GM19099 (cell line): ENCODE measurements around the gene PKN3.

Experiments
- POLR2A ChIP-seq: IDR thresholded peaks from 3 replicates; pipeline ENCODE4 v1.6.1; 2011; ENCODE audit warnings: low read depth; ENCODE audit not compliant: insufficient read length; ENCODE audit errors: extremely low read depth

The PKN3 gene

DNA sequence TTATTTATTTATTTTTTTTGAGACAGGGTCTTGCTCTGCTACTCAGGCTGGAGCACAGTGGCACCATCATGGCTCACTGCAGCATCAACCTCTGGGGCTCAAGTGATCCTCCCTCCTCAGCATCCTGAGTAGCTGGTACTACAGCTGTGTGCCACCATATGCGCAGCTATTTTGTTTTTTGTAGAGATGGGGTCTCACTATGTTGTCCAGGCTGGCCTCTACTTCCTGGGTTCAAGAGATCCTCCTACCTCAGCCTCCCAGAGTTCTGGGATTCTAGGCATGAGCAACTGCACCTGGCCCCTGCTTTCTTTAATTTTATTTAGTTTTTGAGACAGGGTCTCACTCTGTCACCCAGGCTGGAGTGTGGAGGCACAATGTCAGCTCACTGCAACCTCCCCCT lies 41.1 kb downstream of the PKN3 start:
- TF ChIP-seq POLR2A, result no peak

DNA sequence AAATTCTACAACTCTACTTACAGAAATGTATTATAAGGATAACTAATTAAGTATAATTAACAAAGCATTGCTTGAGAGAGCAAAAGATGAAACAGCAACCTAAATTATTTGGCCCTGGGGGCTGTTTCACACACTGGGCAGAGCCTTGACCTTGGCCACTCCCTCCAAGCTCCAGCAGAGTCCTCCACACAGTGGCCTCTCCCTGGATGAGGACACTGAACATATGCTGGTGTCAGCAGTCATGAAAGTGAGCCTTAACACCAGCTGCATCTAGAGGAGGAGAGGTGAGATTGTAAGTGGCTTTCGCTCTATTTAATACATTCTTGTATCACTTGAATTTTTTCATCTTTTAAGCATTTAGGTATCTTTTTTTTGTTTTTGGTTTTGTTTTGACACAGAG lies 44.9 kb downstream of the PKN3 start:
- no peak for TF ChIP-seq POLR2A

DNA sequence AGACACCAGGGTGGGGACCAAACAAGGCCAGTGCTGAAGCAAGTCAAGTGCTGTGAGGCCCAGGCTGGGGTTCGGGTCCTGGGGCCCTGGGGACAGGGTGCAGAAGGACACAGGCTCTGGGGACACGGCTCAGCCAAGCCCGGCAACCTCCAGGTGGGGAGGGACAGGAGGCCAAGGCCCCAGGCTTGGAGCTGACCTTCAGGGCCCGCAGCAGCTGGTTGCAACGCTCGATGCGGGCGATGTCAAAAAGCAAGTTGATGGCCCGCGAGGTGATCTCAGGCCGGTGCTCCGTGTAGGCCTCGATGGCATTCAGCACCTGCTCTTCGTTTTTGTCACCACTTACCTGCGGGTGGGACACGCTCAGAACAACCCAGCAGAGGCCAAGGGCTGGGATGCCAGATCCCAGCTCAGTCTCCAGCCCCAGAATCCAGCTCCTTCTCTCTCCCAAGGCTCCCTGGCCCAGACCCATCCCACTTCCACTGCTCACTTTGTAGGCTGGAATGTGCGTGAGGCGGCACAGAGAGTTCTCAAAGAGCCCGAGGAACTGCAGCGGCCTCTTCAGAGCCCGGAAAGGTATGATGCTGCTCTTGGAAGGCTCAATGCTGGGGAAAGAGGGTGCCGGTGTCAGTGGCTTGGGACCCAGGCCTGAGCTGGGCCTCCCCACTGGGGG lies 48.8 kb downstream of the PKN3 start:
- TF ChIP-seq POLR2A, result no peak

DNA sequence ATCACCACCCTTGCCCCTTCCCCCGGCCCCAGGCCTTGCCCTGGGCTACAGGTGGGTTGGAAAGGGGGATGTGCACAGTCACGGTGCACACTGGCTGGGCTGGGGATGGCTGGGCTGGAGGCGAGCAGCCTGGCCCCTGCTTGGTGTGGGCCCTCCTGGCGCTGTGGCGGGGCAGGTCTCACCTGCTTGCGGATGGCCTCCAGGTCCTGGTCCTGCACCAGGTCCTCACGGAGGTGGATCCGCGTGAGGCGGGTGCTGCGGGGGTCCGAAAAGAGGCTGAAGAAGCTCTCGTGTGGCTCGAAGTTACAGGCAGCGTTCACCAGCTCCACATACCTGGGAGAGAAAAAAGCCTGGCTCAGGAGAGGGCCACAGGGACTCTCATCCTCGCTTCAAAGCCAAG lies 51.3 kb downstream of the PKN3 start:
- no peak for TF ChIP-seq POLR2A

DNA sequence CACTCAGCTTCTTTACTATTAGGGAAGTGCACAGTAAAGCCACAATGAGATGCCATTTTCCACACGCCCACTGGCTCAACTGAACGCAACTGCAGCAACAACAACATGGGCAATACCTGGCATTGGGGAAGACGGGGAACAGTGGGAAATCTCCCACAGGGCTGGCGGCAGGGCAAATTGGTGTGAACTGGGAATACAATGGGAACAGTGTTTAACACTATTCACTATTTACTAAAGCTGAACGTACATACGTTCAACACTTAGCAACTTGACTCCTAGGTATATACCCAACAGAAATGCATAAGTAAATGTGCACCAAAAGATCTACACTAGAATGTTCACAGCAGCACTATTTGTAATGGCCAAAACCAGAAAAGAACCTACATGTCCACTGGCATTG lies 55.3 kb downstream of the PKN3 start:
- no peak for TF ChIP-seq POLR2A

DNA sequence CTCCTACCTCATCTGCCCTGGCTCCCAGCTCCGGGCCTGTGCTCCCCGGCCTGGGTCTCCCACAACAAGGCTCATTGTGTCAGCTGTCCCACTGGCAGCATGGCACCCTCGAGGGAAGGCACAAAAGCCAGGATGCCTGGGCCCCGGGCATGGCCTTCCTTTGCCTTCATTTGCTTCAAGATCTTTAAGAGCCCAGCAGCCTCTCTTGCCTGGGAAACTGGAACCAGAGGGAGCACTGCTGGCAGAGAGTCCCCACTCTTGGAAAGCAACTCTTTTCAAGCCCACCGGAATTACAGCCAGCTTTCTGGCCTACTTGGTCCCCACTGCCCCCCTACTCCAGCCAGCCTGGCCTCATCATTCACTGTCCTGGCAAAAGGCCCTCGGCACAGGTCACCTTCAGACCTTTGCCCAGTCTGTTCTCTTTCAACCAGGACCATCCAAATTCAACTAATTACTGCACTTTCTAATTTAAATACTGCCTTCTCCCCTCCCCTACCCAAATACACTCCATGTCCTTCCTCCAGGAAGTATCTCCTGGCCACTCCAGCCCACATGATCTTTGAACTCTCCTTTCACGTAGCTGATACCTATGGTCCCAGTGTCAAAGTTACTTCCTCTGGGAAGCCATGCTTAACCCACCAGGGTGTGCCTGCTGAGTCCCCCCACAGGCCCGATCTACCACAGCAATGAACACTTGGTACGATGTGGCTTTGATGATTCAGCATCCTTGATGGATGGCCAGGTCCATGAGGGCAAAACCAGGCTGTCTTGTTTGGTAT lies 60.6 kb downstream of the PKN3 start:
- TF ChIP-seq POLR2A, result no peak

DNA sequence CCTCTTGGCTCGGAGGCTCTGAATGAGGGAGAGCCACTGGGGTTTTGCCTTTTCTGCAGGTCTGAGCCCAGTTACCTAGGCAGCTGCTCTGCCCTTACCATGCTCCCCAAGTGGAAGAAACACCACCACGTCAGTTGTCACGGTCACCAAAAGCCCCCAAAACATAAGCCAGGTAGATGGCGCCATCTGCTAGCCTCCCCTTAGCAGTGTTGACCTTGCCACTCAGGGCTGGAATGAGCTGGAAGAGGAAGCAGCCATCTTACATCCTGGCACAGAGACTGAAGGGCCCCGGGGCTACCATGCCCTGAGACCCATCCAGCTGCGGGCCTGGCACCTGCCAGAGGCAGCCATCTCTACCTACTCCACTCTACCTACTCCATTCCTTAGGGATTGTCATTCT lies 62.1 kb downstream of the PKN3 start:
- no peak for TF ChIP-seq POLR2A

DNA sequence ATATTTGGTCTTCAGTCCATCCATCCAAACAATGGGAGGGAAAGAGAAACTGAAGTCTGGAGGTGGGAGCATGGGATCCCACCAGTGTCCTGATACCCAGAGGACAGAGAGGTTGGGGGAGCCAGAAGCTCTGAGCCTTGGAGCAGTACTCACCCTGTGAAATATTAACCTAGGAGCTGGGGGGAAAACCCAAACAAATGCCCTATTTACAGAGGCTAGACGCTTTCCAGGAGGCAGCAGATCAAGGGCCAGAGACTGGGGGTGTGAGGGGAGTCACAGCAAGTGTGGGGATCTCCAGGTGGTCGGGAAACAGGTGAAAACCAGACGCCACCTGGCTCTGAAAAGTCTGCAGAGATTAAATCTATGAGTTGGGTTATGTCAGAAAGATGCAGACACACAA lies 63.2 kb downstream of the PKN3 start:
- TF ChIP-seq POLR2A, result no peak

DNA sequence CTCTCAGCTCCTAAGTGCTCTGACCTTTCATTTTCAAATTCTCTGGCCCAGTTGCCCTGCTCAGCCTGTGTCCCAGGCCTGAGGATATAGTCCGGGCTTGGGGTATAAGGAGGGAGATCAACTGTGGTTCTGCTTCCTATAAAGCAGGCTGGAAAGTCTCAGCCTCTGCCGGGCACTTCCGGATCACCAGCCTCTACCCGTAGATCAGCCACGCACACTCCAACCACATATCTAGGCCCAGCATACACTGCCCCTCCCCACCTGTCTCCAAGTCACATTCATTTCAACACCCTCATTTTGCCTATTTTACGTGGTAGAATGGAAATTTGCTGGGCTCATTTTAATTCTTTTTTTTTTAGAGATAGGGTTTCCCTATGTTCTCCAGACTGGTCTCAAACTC lies 66.3 kb downstream of the PKN3 start:
- TF ChIP-seq POLR2A, result no peak
